GM23338 (cell line): ENCODE measurements around the gene FAM89B. TPM values are rescaled to one million over a fixed set of nuclear protein-coding genes. Genes with fewer than 3 reads are reported as not detected.

ENCODE experiments used
- ATAC-seq: fragments of 200-7000 bp; cut with Tn5 transposase; 3 replicates; pipeline ENCODE4 v1.9.1; 2020
- DNase-seq: peaks from one replicate; pipeline ENCODE4 v3.0.0-alpha.2; 2015; ENCODE audit warnings: low spot score
- H2AFZ ChIP-seq: fragments of 200-600 bp; sonication (generic); 2 replicates; pipeline ENCODE4 v1.8.0; 2016; ENCODE audit warnings: antibody characterized with exemption, mild to moderate bottlenecking, moderate library complexity
- H3F3A ChIP-seq: fragments of 200-600 bp; sonication (generic); replicated peaks from 2 replicates; pipeline ENCODE4 v1.8.0; 2017; ENCODE audit warnings: antibody characterized with exemption, mixed run types, low read depth
- H3K27ac ChIP-seq: fragments of 200-600 bp; sonication (generic); 2 replicates; pipeline ENCODE4 v1.6.1; 2016; ENCODE audit warnings: low read depth
- H3K27me3 ChIP-seq: fragments of 200-600 bp; sonication (generic); 2 replicates; pipeline ENCODE4 v1.8.0; 2016; ENCODE audit warnings: mild to moderate bottlenecking, mixed run types, moderate library complexity; ENCODE audit not compliant: insufficient read depth
- H3K36me3 ChIP-seq: fragments of 200-600 bp; sonication (generic); 2 replicates; pipeline ENCODE4 v1.8.0; 2016; ENCODE audit warnings: mild to moderate bottlenecking; ENCODE audit not compliant: insufficient read depth
- H3K4me1 ChIP-seq: fragments of 200-600 bp; sonication (generic); 2 replicates; pipeline ENCODE4 v1.8.0; 2016; ENCODE audit warnings: mild to moderate bottlenecking, moderate library complexity; ENCODE audit not compliant: insufficient read depth
- H3K4me2 ChIP-seq: fragments of 200-600 bp; sonication (generic); 2 replicates; pipeline ENCODE4 v1.7.1; 2017; ENCODE audit warnings: mixed run types
- H3K4me3 ChIP-seq: fragments of 200-600 bp; sonication (generic); 2 replicates; pipeline ENCODE4 v1.6.1; 2016; ENCODE audit warnings: mixed run types
- H3K79me2 ChIP-seq: fragments of 200-600 bp; sonication (generic); replicated peaks from 2 replicates; pipeline ENCODE4 v1.8.0; 2017; ENCODE audit warnings: mild to moderate bottlenecking; ENCODE audit not compliant: insufficient read depth
- H3K9me2 ChIP-seq: fragments of 200-600 bp; sonication (generic); 2 replicates; pipeline ENCODE4 v1.8.0; 2017; ENCODE audit not compliant: insufficient read depth
- H4K20me1 ChIP-seq: fragments of 200-600 bp; sonication (generic); replicated peaks from 2 replicates; pipeline ENCODE4 v1.8.0; 2017; ENCODE audit warnings: mild to moderate bottlenecking; ENCODE audit not compliant: insufficient read depth
- H3K27ac Mint-ChIP-seq: 2 replicates; pipeline ENCODE4 v1.8.0; 2020; ENCODE audit warnings: inconsistent platforms, mild to moderate bottlenecking, moderate library complexity, mixed read lengths
- H3K27me3 Mint-ChIP-seq: 3 replicates; pipeline ENCODE4 v1.8.0; 2022; ENCODE audit warnings: low read depth, mild to moderate bottlenecking, moderate library complexity, mixed read lengths, inconsistent platforms; ENCODE audit not compliant: insufficient read depth, poor library complexity
- H3K36me3 Mint-ChIP-seq: 3 replicates; pipeline ENCODE4 v1.8.0; 2021; ENCODE audit warnings: low read depth, mild to moderate bottlenecking, inconsistent platforms, moderate library complexity, mixed read lengths
- H3K4me1 Mint-ChIP-seq: 3 replicates; pipeline ENCODE4 v1.8.0; 2020; ENCODE audit warnings: mild to moderate bottlenecking, inconsistent platforms, mixed read lengths
- H3K4me3 Mint-ChIP-seq: 3 replicates; pipeline ENCODE4 v1.8.0; 2021; ENCODE audit warnings: moderate library complexity, mild to moderate bottlenecking, inconsistent platforms, mixed read lengths
- H3K9me3 Mint-ChIP-seq: 3 replicates; pipeline ENCODE4 v1.8.0; 2020; ENCODE audit warnings: moderate library complexity, mild to moderate bottlenecking, inconsistent platforms, mixed read lengths
- CREB1 ChIP-seq: fragments of 250-450 bp; sonication (Bioruptor Pico); IDR thresholded peaks from 2 replicates; pipeline ENCODE4 v1.5.0; 2020; ENCODE audit warnings: low read depth, mild to moderate bottlenecking, moderate library complexity
- CTCF ChIP-seq, 2 experiments: fragments of 200-600 bp in 1 of 2; sonication (generic) in 1 of 2; conservative IDR thresholded peaks; 2 replicates each; pipeline versions ENCODE4 v1.5.1 to v1.6.1; 2016 to 2017; ENCODE audit warnings: antibody characterized with exemption in 2 of 2, low read depth in 2 of 2, mild to moderate bottlenecking in 2 of 2, moderate library complexity in 1 of 2
- ETS1 ChIP-seq: IDR thresholded peaks from 2 replicates; pipeline ENCODE4 v1.6.1; 2016; ENCODE audit warnings: antibody characterized with exemption
- EZH2 ChIP-seq: fragments of 200-600 bp; sonication (generic); IDR thresholded peaks from one replicate; pipeline ENCODE4 v1.8.0; 2017; ENCODE audit warnings: antibody characterized with exemption, mild to moderate bottlenecking, low read depth; ENCODE audit not compliant: unreplicated experiment
- EZH2phosphoT487 ChIP-seq: fragments of 200-600 bp; sonication (generic); IDR thresholded peaks from one replicate; pipeline ENCODE4 v1.8.1; 2018; ENCODE audit warnings: antibody characterized with exemption; ENCODE audit not compliant: unreplicated experiment
- JUNB ChIP-seq: IDR thresholded peaks from one replicate; pipeline ENCODE4 v1.6.1; 2016; ENCODE audit warnings: antibody characterized with exemption; ENCODE audit not compliant: unreplicated experiment
- NANOG ChIP-seq: IDR thresholded peaks from 2 replicates; pipeline ENCODE4 v1.6.1; 2016; ENCODE audit warnings: antibody characterized with exemption, borderline replicate concordance
- POLR2AphosphoS5 ChIP-seq: IDR thresholded peaks from 2 replicates; pipeline ENCODE4 v1.6.1; 2016; ENCODE audit warnings: antibody characterized with exemption, low read depth
- STAT1 ChIP-seq: IDR thresholded peaks from one replicate; pipeline ENCODE4 v1.6.1; 2016; ENCODE audit warnings: antibody characterized with exemption; ENCODE audit not compliant: unreplicated experiment
- ZNF114 ChIP-seq: fragments of 250-450 bp; sonication (Bioruptor Pico); IDR thresholded peaks from 2 replicates; pipeline ENCODE4 v1.5.0; 2020; ENCODE audit warnings: mild to moderate bottlenecking, moderate library complexity
- ZNF462 ChIP-seq: fragments of 250-450 bp; sonication (Bioruptor Pico); IDR thresholded peaks from 2 replicates; pipeline ENCODE4 v1.5.0; 2020; ENCODE audit warnings: mild to moderate bottlenecking, moderate library complexity
- polyA plus RNA-seq: library from polyadenylated mRNA; unstranded; fragments of >200 nt; fragmentation: Nextera tagmentation; extraction: Ambion mirVana; gene quantifications from 2 replicates; pipeline ENCODE4 v1.2.1, GENCODE V29; 2016
- total RNA-seq: library from RNA; depleted of rRNA; stranded (reverse); fragments of >200 nt; shearing (Covaris generic); gene quantifications from 2 replicates; pipeline ENCODE4 v1.2.3, GENCODE V29; 2014

FAM89B gene
- total and polyA plus RNA-seq, 2 experiments from 2014 or later, result 13.0 to 18.2 TPM

- TF ChIP-seq CTCF (conservative IDR thresholded peaks at IDR 0.05; ENCODE audit: low read depth in 2 of 2), result no peak
- no peak for TF ChIP-seq NANOG
- TF ChIP-seq POLR2AphosphoS5, result no peak
- TF ChIP-seq CREB1, result no peak
- TF ChIP-seq EZH2phosphoT487, result no peak
- TF ChIP-seq ZNF114 (CRISPR knock-in tag), result no peak
Measured at GRCh38 chr11:65598258-65598699, 25.9 kb downstream of the FAM89B start (continued).

- 0 out of 2 replicates have a peak, but pooled peaks cover under 1% of the 10 kb centered on the region for H3F3A ChIP-seq
- peak; percentile 53 for ATAC-seq
- H3K27ac Mint-ChIP-seq, result no peak overlapping the region
- no peak for DNase-seq
- H3K4me1 Mint-ChIP-seq, result no peaks in the 10 kb centered on the region; the same call in 2 of the 3 replicates
- H3K27me3 ChIP-seq, result peaks cover 2% of the 10 kb centered on the region; the same call in 1 of the 2 replicates
- H3K4me3 ChIP-seq, result no peak overlapping the region
- H2AFZ ChIP-seq, result no peak overlapping the region
- H4K20me1 ChIP-seq, result no peaks in the 10 kb centered on the region; the same call in 1 of the 2 replicates
- H3K27me3 Mint-ChIP-seq, result peaks cover 11% of the 10 kb centered on the region
- H3K4me1 ChIP-seq, result no peaks in the 10 kb centered on the region
- H3K36me3 ChIP-seq, result no peaks in the 10 kb centered on the region; the same call in 1 of the 2 replicates
- H3K79me2 ChIP-seq, result no peaks in the 10 kb centered on the region
- peaks cover 16% of the 10 kb centered on the region; the same call in 2 of the 3 replicates for H3K36me3 Mint-ChIP-seq
- no peak overlapping the region; the same call in 2 of the 3 replicates for H3K4me3 Mint-ChIP-seq
- H3K9me2 ChIP-seq, result no peaks in the 10 kb centered on the region
- no peaks in the 10 kb centered on the region; the same call in 2 of the 3 replicates for H3K9me3 Mint-ChIP-seq
- H3K4me2 ChIP-seq, result no peak overlapping the region
- no peak overlapping the region for H3K27ac ChIP-seq
- TF ChIP-seq STAT1, result no peak
- no peak for TF ChIP-seq NANOG
- no peak for TF ChIP-seq EZH2
- no peak for TF ChIP-seq ETS1
- no peak for TF ChIP-seq POLR2AphosphoS5
- no peak for TF ChIP-seq JUNB
- TF ChIP-seq ZNF114 (CRISPR knock-in tag), result no peak
- no peak for TF ChIP-seq CTCF (conservative IDR thresholded peaks at IDR 0.05; ENCODE audit: low read depth in 2 of 2)
- no peak for TF ChIP-seq ZNF462 (CRISPR knock-in tag)
- no peak for TF ChIP-seq CREB1
Measured at GRCh38 chr11:65599216-65599954, 27.0 kb downstream of the FAM89B start.
